ENCODE results near the gene TEDDM1.

DNA sequence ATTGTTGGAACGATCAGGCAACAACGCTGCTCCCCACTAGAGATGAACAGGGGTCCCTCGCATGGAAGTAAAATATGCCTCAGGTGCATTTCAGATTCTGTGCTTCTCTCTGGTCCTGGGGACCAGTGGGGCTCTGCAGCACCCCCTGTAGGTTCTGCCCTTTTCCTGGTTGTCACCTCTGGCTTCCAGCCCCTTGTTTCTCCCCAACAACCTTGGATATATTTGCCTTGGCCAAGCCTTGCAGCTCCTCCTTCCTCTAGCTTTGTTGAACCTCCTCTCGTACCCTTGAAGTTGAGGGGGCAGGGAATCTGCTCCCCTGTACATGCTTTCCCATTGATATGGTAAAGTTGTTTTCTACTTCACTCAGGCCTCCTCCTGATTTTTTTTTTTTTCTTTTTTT is 44.0 kb upstream of the TEDDM1 start:
- TF ChIP-seq, protein P1, sequence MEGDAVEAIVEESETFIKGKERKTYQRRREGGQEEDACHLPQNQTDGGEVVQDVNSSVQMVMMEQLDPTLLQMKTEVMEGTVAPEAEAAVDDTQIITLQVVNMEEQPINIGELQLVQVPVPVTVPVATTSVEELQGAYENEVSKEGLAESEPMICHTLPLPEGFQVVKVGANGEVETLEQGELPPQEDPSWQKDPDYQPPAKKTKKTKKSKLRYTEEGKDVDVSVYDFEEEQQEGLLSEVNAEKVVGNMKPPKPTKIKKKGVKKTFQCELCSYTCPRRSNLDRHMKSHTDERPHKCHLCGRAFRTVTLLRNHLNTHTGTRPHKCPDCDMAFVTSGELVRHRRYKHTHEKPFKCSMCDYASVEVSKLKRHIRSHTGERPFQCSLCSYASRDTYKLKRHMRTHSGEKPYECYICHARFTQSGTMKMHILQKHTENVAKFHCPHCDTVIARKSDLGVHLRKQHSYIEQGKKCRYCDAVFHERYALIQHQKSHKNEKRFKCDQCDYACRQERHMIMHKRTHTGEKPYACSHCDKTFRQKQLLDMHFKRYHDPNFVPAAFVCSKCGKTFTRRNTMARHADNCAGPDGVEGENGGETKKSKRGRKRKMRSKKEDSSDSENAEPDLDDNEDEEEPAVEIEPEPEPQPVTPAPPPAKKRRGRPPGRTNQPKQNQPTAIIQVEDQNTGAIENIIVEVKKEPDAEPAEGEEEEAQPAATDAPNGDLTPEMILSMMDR (IDR thresholded peaks at IDR 0.05) = peak; percentile 11
- TF ChIP-seq ZFX (IDR thresholded peaks at IDR 0.05; ENCODE audit: borderline replicate concordance) = no peak

Measured in 22Rv1 (cell line).